Motor neuron (in vitro differentiated cells): Measurements from ENCODE around the gene RNF220. TPM values are rescaled to one million over a fixed set of nuclear protein-coding genes. Genes with fewer than 3 reads are reported as not detected.

Experiments
- ATAC-seq, 8 experiments: fragments of 200-7000 bp; cut with Tn5 transposase; replicated peaks in 6 of 8; 2 replicates each; pipeline ENCODE4 v1.8.0; 2021; ENCODE audit warnings: mild to moderate bottlenecking in 8 of 8, moderate library complexity in 8 of 8
- H3K27ac ChIP-seq, 2 donors: fragments of 250-450 bp; sonication (Bioruptor Pico); 2 replicates each; pipeline ENCODE4 v1.9.0; 2021; ENCODE audit warnings: antibody characterized with exemption in 2 of 2, mild to moderate bottlenecking in 2 of 2, moderate library complexity in 1 of 2
- H3K4me1 ChIP-seq, 2 donors: fragments of 250-450 bp; sonication (Bioruptor Pico); replicated peaks in 1 of 2; 2 replicates each; pipeline ENCODE4 v1.6.1; 2021; ENCODE audit warnings: antibody characterized with exemption in 2 of 2, mild to moderate bottlenecking in 2 of 2, moderate library complexity in 1 of 2
- H3K4me3 ChIP-seq, 5 donors: fragments of 250-450 bp; sonication (Bioruptor Pico); 2 replicates each; pipeline ENCODE4 v1.9.0; 2021; ENCODE audit warnings: antibody characterized with exemption in 5 of 5, mild to moderate bottlenecking in 5 of 5, moderate library complexity in 4 of 5
- WGBS, 10 experiments: fragments of 450-650 bp; shearing (Covaris generic); methylation state at CpG; one replicate each; pipeline ENCODE4 v1.0.0; 2022; 5-methylcytosine and 5-hydroxymethylcytosine counted together
- in situ Hi-C, 9 experiments: fragments of 400-800 bp; cut with MboI; loops; one replicate each; pipeline ENCODE4 v1.15.0; 2021; ENCODE audit warnings: low sequenced_read_pairs in 9 of 9, low pct_unique_long_range_greater_than_20kb in 2 of 9; ENCODE audit not compliant: unreplicated experiment in 9 of 9
- total RNA-seq, 8 experiments: library from RNA; unstranded; fragments of 300-600 nt; gene quantifications; 2 replicates each; pipeline versions ENCODE4 v1.2.3 to v1.2.4, GENCODE V29; 2022

RNF220 gene
- total RNA-seq, 8 experiments from 2014 or later, result 47.3 to 134 (median 92.0) TPM

DNA sequence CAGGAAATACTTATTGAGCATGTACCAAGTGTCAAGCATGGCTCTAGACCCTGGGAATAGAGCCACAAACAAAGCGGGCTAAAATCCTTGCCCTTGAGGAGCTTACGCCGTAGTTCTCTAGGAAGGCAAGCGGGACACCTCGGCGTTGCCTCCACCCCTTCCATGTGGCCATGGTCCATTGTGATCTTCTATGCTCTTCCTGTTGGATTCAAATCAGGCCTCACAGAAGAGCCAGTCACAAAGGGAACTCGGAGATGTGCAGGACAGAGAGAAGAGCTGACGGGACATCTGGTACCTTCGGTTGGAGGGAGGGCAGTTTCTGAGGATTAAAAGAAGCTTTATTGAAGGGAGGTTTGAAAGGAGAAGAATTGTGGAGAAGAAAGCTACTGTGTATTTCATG is 139.9 kb downstream of the RNF220 start:
- Histone ChIP-seq H3K4me3 (no peak overlapping the region), H3K27ac (no peak overlapping the region), H3K4me1 (peaks cover 63 to 73% of the 10 kb centered on the region in 2 donors)
- no peak for ATAC-seq
- WGBS, 10 experiments, result 38 to 100% (median 90%) methylated on average over 1 to 9 of the region's 9 CpGs; no CpG with 5 or more reads in 2 of the 10 experiments
- in situ Hi-C loops, result no loop called here

DNA sequence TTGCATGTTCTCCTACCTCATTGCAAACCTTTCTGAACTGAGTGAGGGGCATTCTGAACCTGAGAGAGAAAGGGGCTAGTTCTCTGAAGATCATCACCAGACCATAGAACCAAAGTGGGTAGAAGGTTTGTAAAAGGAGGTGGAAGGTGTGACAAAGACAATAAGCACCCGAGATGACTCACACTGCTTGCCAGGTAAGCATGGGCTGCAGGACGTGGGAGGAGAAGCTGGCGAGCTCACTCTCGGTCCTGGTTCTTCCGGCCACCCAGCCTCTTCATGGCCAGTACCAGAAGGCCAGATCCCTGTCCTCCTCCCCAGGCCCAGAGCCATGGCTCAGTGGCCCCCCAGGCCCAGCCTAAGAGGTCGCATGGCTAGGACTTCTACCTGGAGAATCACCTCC is 140.9 kb downstream of the RNF220 start:
- in situ Hi-C loops, result no loop called here
- H3K4me3 ChIP-seq, result no peak overlapping the region
- no peak for ATAC-seq
- peaks cover 53 to 63% of the 10 kb centered on the region in 2 donors for H3K4me1 ChIP-seq
- no peak overlapping the region for H3K27ac ChIP-seq
- 84 to 96% (median 92%) methylated on average over 3 to 5 of the region's 6 CpGs; no CpG with 5 or more reads in 6 of the 10 experiments for WGBS, 10 experiments

DNA sequence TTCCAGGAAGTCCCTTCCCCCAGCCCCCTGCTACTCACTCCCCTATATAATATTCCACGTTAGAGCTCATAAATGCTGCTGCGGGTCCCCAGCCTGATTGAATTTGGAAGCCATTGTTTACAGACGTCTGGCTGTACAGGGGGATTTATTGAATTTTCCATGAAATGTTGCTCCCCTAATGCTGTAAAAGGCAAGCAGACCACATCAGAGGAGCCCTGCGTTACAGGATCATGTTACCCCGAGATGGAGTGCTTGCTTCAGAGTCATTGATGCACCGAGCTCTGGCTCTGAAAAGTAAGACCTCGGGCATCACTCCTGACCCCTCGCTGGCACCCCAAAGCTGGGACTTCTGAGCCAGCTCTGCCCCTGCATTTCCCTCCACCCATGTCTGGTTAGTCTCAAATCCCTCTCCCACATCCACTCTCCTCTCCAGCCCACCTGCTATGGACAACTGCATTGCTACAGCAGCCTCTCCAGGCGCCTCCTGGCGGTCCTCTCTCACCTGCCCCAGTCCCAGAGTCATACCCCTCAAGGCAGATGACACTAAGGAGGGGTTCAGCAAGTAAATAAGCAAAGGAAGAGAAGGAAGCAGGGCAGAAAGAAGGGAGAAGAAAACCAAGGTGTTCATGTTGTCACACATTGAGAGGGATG is 141.5 kb downstream of the RNF220 start:
- in situ Hi-C loops, result no loop called here
- Histone ChIP-seq H3K4me3 (no peak overlapping the region), H3K4me1 (peaks cover 50 to 57% of the 10 kb centered on the region in 2 donors), H3K27ac (no peak overlapping the region)
- WGBS, 10 experiments, result 0 to 93% (median 84%) methylated on average over 2 to 7 of the region's 10 CpGs; no CpG with 5 or more reads in 4 of the 10 experiments
- ATAC-seq, result no peak

DNA sequence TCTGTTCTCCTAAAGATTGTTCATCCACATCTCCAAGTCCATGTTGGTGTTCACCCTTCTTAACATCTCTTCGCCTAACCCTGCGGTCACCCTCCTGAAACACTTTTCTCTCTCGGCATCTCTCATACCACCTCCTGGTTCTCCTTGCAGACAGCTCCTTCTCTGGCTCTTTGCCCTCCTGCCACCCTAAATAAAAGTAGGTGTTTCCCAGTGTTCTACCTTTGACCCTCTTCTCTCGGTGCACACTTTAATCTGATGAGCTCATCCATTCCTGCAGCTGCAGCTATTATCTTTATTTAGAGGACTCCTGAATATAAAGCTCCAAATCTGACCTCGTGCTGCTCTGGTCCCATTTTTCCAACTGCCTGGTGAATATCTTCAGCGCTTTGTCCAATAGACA is 142.3 kb downstream of the RNF220 start:
- WGBS, 10 experiments, result 49 to 93% (median 71%) methylated on average over 2 to 6 of the region's 6 CpGs
- Histone ChIP-seq H3K27ac (no peak overlapping the region), H3K4me3 (no peak overlapping the region), H3K4me1 (peaks cover 42 to 49% of the 10 kb centered on the region in 2 donors)
- in situ Hi-C loops, result no loop called here
- ATAC-seq, result no peak

DNA sequence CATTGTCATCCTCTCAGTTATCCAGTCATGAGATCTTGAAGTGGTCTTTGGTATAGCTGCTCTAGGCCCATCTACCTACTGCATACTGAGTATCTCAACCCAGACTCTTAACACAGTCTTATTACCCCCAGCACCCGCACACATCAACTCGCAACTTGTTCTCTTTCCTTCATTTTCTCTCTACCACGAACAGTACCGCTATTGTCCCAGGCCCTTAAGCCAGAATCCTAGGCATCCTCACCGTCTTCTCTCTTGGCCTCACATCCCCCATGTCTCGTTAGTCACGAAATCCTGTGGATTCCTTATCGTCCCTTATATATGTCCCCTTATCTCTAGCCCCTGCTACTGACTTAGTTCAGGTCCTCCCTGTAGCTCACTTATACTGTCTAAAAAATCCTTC is 142.8 kb downstream of the RNF220 start:
- WGBS, 10 experiments, result 44 to 96% (median 79%) methylated on average over 1 to 8 of the region's 8 CpGs; no CpG with 5 or more reads in 2 of the 10 experiments
- H3K4me1 ChIP-seq, result peaks cover 37 to 44% of the 10 kb centered on the region in 2 donors
- no peak for ATAC-seq
- H3K27ac ChIP-seq, result no peak overlapping the region
- no peak overlapping the region for H3K4me3 ChIP-seq
- in situ Hi-C loops, result no loop called here

DNA sequence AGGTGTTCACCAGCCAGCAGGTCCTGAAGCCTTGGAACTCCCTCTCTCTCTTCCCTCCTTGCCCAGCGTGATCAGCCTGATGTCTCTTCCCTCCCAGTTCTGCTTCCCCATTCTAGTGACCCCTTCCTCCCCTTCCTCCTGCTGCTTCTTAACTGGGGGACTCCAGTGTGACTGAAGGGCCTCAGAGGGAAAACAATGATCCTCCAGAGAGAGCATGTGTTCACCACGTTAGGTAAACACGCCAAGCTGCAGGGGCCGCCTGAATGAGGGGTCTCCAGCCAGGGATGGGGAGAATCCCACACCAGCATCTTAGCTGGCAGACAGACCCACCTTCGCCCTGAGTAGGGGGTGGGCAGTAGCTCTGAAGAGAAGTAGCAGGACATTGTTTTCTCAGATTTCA is 144.5 kb downstream of the RNF220 start:
- no peak overlapping the region for H3K27ac ChIP-seq
- H3K4me3 ChIP-seq, result no peak overlapping the region
- 0 to 92% (median 73%) methylated on average over 1 to 5 of the region's 5 CpGs; no CpG with 5 or more reads in 2 of the 10 experiments for WGBS, 10 experiments
- in situ Hi-C loops, result no loop called here
- peaks cover 26 to 28% of the 10 kb centered on the region in 2 donors for H3K4me1 ChIP-seq
- peak in 2 of 8 experiments; percentile 44 to 54 for ATAC-seq

DNA sequence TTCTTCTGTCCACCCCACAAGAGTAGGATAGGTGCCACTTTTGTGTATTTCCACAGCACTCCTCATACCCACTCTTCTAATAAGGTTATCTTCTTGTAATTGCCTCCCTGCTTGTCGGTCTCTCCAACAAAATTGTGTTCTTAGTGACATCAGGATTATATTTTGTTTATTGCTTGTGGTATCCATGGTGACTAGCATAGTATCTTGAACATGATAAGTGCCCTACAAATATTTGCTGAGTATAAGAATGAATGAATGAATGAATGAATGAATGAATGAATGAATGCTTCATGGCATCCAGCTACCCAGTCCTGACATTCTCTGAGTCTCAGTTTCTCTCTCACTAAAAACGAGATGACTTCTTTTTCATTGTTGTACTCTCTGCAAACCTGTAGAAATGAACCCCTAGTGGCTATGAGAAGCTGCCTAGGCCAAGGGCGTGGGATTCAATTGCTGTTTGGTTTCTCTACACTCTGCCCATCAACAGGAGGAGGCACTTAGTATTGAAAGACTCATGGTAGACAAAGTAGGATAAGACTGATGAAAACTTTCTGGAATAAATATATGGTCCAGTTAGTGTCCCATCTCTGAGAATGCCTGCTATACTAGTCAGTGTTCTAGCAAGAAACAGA is 148.2 kb downstream of the RNF220 start:
- Histone ChIP-seq H3K4me1 (peaks cover 2 to 8% of the 10 kb centered on the region in 2 donors), H3K4me3 (no peak overlapping the region), H3K27ac (no peak overlapping the region)
- WGBS, 10 experiments, result 35 to 87% (median 68%) methylated on average over 1 to 2 of the region's 3 CpGs; no CpG with 5 or more reads in 1 of the 10 experiments
- peak in 2 of 8 experiments; percentile 12 to 30 for ATAC-seq
- in situ Hi-C loops, result no loop called here

DNA sequence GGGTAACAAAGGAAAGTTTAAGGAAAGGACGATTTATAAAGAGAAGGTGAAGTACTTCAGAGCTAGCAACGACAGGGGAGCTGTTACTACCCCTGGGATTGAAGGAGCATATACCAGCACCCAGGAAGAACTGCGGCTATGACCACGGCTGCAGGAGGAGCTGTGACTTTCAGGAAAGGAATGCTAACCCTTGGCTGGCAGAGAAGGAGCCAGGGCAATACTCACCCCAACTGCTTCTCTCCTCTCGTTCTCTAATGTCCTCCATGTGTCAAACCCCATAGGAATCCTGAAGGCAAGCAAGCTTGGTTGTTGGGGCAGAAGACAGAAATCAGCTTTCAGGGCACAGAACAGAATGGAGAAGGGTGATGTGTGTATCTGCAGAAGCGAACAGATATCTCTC is 148.7 kb downstream of the RNF220 start:
- Histone ChIP-seq H3K27ac (no peak overlapping the region), H3K4me1 (peaks cover 2 to 8% of the 10 kb centered on the region in 2 donors), H3K4me3 (no peak overlapping the region)
- ATAC-seq, result no peak
- 0 to 94% (median 63%) methylated on average over 1 to 6 of the region's 6 CpGs; no CpG with 5 or more reads in 2 of the 10 experiments for WGBS, 10 experiments
- in situ Hi-C loops, result no loop called here

DNA sequence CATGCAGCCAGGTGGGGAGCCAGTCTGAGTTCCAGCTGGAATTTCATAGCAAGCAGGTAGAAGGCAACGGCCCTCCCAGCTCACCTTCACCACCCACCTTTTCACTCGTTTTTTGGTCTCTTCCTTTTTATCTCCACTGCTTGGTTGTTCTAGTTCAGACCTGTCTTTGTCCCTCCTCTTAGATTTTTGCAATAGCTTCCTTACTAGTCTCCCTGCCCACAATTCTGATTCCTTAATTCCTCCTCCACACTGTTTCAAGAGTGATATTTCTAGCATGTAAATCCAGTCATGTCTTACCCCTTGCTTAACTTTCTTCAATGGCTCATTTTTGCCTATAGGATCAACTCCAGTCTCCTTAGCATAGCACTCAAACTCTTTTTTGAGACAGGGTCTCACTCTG is 149.7 kb downstream of the RNF220 start:
- ATAC-seq, result no peak
- Histone ChIP-seq H3K27ac (no peak overlapping the region), H3K4me1 (peaks cover 10 to 11% of the 10 kb centered on the region in 2 donors), H3K4me3 (no peak overlapping the region)
- in situ Hi-C loops, result no loop called here
- 30 to 89% (median 60%) methylated on average over 1 to 2 of the region's 2 CpGs; no CpG with 5 or more reads in 3 of the 10 experiments for WGBS, 10 experiments

DNA sequence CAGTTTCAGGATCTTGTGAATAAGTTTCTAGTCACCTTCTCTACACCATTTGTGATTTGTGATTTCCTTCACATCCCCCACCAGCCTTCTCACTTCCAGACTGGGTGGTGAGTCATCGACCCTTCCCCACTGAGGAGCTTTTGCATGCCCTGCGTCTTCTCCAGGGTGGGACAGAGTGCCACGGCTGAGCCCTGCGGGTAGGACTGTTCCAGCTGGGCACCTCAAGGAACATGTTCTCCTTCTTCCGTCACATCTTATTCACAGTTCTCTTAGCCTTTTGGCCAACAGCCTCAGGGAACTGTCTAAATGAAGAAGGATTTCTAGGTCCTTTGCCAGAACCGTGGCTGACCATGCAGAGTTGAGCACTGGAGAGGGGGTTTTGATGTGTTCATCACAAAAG is 152.7 kb downstream of the RNF220 start:
- WGBS, 10 experiments, result 8 to 83% (median 62%) methylated on average over 2 to 6 of the region's 6 CpGs; no CpG with 5 or more reads in 2 of the 10 experiments
- in situ Hi-C loops, result no loop called here

DNA sequence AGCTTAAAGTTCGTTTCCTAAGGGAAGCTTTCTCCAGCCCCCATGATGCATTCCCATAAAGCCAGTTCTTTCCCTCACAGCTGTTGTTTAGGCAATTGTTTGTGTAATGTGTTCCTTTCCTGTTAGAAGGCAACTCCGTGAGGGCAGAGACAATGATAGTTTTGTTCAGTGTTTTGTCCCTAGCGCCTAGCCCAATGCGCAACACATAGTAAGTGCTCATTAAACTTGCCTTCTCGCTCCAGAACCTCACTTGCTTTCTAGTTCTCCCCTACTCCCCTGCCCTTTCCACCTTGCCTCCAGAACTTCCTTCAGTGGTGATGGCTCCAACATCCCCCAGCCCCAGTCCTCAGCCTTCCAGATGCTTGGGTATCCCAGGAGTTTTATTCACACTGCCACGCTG is 153.8 kb downstream of the RNF220 start:
- in situ Hi-C loops, result no loop called here
- 0 to 81% (median 66%) methylated on average over 1 to 6 of the region's 6 CpGs; no CpG with 5 or more reads in 3 of the 10 experiments for WGBS, 10 experiments
- Histone ChIP-seq H3K4me1 (peaks cover 15 to 18% of the 10 kb centered on the region in 2 donors), H3K4me3 (no peak overlapping the region), H3K27ac (peak overlapping the region; percentile 18 to 21)
- no peak for ATAC-seq

More for the DNA sequence above, 152.7 kb downstream of the RNF220 start:
- Histone ChIP-seq H3K4me3 (no peak overlapping the region), H3K27ac (no peak overlapping the region), H3K4me1 (peaks cover 15 to 18% of the 10 kb centered on the region in 2 donors)
- peak in 3 of 8 experiments; percentile 18 to 56 (median 20) for ATAC-seq

DNA sequence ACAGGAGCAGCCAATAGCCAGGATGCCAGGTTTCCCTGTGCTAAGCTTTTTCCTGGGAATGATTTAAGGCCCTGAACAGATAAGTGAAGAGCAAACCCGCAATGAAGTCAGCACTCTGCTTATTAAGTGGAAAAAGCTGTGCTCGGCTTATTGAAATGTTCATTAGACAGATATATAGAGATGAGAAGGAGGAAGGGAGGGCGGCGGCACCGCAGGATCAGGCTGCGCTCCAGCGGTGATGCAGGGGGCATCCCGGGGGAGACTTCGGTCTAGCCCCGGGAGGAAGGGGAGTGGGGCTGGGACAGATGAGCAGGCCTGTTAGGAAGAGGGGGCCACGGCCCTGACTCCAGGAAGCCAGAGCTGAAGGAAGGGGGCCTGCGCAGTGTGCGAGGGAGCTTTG is 154.3 kb downstream of the RNF220 start:
- Histone ChIP-seq H3K4me1 (peaks cover 15 to 20% of the 10 kb centered on the region in 2 donors), H3K4me3 (no peak overlapping the region), H3K27ac (peak overlapping the region; percentile 18 to 21)
- peak in 5 of 8 experiments; percentile 71 to 86 (median 80) for ATAC-seq
- in situ Hi-C loops, result no loop called here
- WGBS, 10 experiments, result 43 to 84% (median 59%) methylated on average over 2 to 5 of the region's 13 CpGs; no CpG with 5 or more reads in 6 of the 10 experiments

DNA sequence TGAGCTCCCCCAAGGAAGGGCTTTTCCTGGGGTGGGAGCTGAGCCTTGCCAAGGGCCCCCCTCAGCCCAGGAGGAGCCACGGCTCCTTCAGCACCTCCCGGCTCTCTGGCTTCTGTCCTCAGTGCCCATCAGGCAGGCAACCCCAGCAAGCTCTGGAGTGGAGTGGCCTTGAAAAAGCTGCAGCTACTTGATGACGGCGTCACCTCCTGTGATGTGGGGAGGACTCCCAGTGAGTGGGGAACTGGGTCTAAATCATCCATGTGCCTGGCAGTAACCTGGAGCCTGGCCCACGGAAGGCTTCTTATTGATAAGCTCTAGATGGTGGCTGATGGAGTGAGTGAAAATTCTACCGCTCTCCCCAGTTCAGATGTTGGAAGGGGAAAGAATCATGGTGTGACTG is 154.9 kb downstream of the RNF220 start:
- Histone ChIP-seq H3K4me1 (peaks cover 16 to 26% of the 10 kb centered on the region in 2 donors), H3K4me3 (no peak overlapping the region), H3K27ac (peak overlapping the region in 1 of 2 donors; percentile 19)
- WGBS, 10 experiments, result 0 to 100% (median 96%) methylated on average over 1 to 4 of the region's 6 CpGs; no CpG with 5 or more reads in 3 of the 10 experiments
- peak in 5 of 8 experiments; percentile 20 to 49 (median 28) for ATAC-seq
- in situ Hi-C loops, result no loop called here
